Small intestine (tissue), 7 donors: ENCODE measurements around the gene EIF3D. TPM values are rescaled to one million over a fixed set of nuclear protein-coding genes. Genes with fewer than 3 reads are reported as not detected.

Experiments
- DNase-seq, 2 donors: peaks; one replicate each; pipeline versions ENCODE4 v3.0.0 to v3.0.0-alpha.2; 2013
- FAIRE-seq: peaks from 2 replicates; lab custom pipeline; 2012; peaks lifted over from hg19 to GRCh38; lab: Jason Lieb, UNC
- H3K27ac ChIP-seq, 3 donors: one replicate each; pipeline ENCODE4 v1.5.1; 2013; ENCODE audit warnings: low read length in 2 of 3, mild to moderate bottlenecking in 2 of 3, control low read depth in 1 of 3, inconsistent platforms in 1 of 3, low read depth in 1 of 3, moderate library complexity in 1 of 3
- H3K27me3 ChIP-seq, 3 donors: one replicate each; pipeline ENCODE4 v1.6.1; 2013; ENCODE audit warnings: low read length in 3 of 3, inconsistent platforms in 1 of 3; ENCODE audit not compliant: control insufficient read depth in 3 of 3, insufficient read depth in 3 of 3
- H3K36me3 ChIP-seq, 3 donors: one replicate each; pipeline ENCODE4 v1.6.1; 2013; ENCODE audit warnings: low read length in 3 of 3, inconsistent platforms in 1 of 3, low read depth in 1 of 3, mild to moderate bottlenecking in 1 of 3, moderate library complexity in 1 of 3; ENCODE audit not compliant: control insufficient read depth in 3 of 3, insufficient read depth in 2 of 3
- H3K4me1 ChIP-seq, 3 donors: one replicate each; pipeline ENCODE4 v1.6.1; 2013; ENCODE audit warnings: low read length in 2 of 3, inconsistent platforms in 1 of 3, low read depth in 1 of 3, mild to moderate bottlenecking in 1 of 3, moderate library complexity in 1 of 3; ENCODE audit not compliant: control insufficient read depth in 3 of 3, insufficient read depth in 2 of 3
- H3K4me3 ChIP-seq, 3 donors: one replicate each; pipeline ENCODE4 v1.5.1; 2013; ENCODE audit warnings: low read length in 3 of 3, control low read depth in 1 of 3, inconsistent platforms in 1 of 3, low read depth in 1 of 3, mild to moderate bottlenecking in 1 of 3, moderate library complexity in 1 of 3
- H3K9me3 ChIP-seq, 2 donors: one replicate each; pipeline ENCODE4 v1.6.1; 2013; ENCODE audit warnings: low read depth in 1 of 2, low read length in 1 of 2; ENCODE audit not compliant: control insufficient read depth in 2 of 2, insufficient read depth in 1 of 2
- WGBS, 3 donors: extraction: QIAGEN DNeasy Blood & Tissue Kit; methylation state at CpG; one replicate each; pipeline ENCODE4 v1.1.7; 2013; 5-methylcytosine and 5-hydroxymethylcytosine counted together
- polyA plus RNA-seq, 4 donors: library from polyadenylated mRNA; stranded (reverse) in 3 of 4; unstranded in 1 of 4; fragments of 200-250 nt in 3 of 4; fragments of 120-200 nt in 1 of 4; gene quantifications; one replicate each; pipeline versions ENCODE4 v1.2.1 to v1.2.3, GENCODE V29; 2013
- donor health status: healthy with polysubstance abuse.
- donor health status: control.
- donor health status: control.
- donor health status: Bipolar disorder and iron deficiency.
- donor health status: healthy.

EIF3D gene
- polyA plus RNA-seq, 4 donors, result 169 to 215 (median 198) TPM

- H3K4me3 ChIP-seq, result no peak overlapping the region
- no peaks in the 10 kb centered on the region for H3K4me1 ChIP-seq
- no peaks in the 10 kb centered on the region for H3K36me3 ChIP-seq
- 27 to 44% (median 39%) methylated on average over 12 of the region's 12 CpGs for WGBS, 3 donors
- H3K27me3 ChIP-seq, result peaks cover 0 to 8% (median 0%) of the 10 kb centered on the region in 3 donors
- no peaks in the 10 kb centered on the region for H3K9me3 ChIP-seq
- no peak overlapping the region for H3K27ac ChIP-seq
- no peak for FAIRE-seq
- no peak for DNase-seq
Observed at GRCh38 chr22:36569999-36570398, 41.0 kb upstream of the EIF3D start.

- no peaks in the 10 kb centered on the region for H3K36me3 ChIP-seq
Observed at GRCh38 chr22:36568846-36569245, 39.9 kb upstream of the EIF3D start.

GRCh38 chr22:36566720-36567119 is 37.8 kb upstream of the EIF3D start:
- Histone ChIP-seq H3K36me3 (no peaks in the 10 kb centered on the region), H3K4me3 (no peak overlapping the region), H3K27ac (no peak overlapping the region), H3K4me1 (no peaks in the 10 kb centered on the region), H3K9me3 (no peaks in the 10 kb centered on the region), H3K27me3 (peaks cover 0 to 30% (median 0%) of the 10 kb centered on the region in 3 donors)
- DNase-seq (no peak), FAIRE-seq (no peak)
- WGBS, 3 donors, result 68 to 74% (median 71%) methylated on average over 8 of the region's 8 CpGs

More at GRCh38 chr22:36568846-36569245, 39.9 kb upstream of the EIF3D start:
- H3K4me3 ChIP-seq, result no peak overlapping the region
- no peak for DNase-seq
- no peaks in the 10 kb centered on the region for H3K4me1 ChIP-seq
- 75 to 84% (median 84%) methylated on average over 6 of the region's 6 CpGs for WGBS, 3 donors
- no peak for FAIRE-seq
- H3K27ac ChIP-seq, result no peak overlapping the region
- H3K9me3 ChIP-seq, result no peaks in the 10 kb centered on the region
- peaks cover 0 to 18% (median 0%) of the 10 kb centered on the region in 3 donors for H3K27me3 ChIP-seq

DNA sequence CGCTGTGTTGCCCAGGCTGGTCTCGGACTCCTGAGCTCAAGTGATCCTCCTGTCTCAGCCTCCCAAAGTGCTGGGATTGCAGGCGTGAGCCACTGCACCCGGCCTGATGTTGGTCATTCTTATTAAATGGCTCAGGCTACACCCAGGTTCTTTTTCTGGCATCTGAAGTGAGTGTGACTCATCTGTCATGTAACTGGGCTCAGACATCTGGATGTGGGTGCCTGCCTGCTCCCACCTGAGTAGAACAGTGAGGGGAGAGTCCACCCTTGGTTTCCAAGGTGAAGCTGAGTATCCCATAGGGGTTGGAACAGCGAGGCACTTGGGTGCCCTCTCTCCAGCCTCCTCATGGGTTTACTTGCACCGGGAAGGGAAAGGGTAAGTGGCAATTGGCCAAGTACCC is 36.7 kb upstream of the EIF3D start:
- H3K27ac ChIP-seq, result no peak overlapping the region
- no peaks in the 10 kb centered on the region for H3K4me1 ChIP-seq
- peaks cover 0 to 33% (median 0%) of the 10 kb centered on the region in 3 donors for H3K27me3 ChIP-seq
- no peaks in the 10 kb centered on the region for H3K9me3 ChIP-seq
- FAIRE-seq, result no peak
- DNase-seq, result no peak
- no peaks in the 10 kb centered on the region for H3K36me3 ChIP-seq
- WGBS, 3 donors, result 72 to 84% (median 74%) methylated on average over 6 of the region's 6 CpGs
- no peak overlapping the region for H3K4me3 ChIP-seq

- Histone ChIP-seq H3K9me3 (no peaks in the 10 kb centered on the region), H3K4me1 (no peaks in the 10 kb centered on the region), H3K27me3 (peaks cover 0 to 33% (median 0%) of the 10 kb centered on the region in 3 donors), H3K4me3 (no peak overlapping the region), H3K27ac (no peak overlapping the region), H3K36me3 (no peaks in the 10 kb centered on the region)
- no peak for DNase-seq
- no peak for FAIRE-seq
- WGBS, 3 donors, result 84 to 93% (median 88%) methylated on average over 5 of the region's 5 CpGs
Observed at GRCh38 chr22:36565159-36565507, 36.2 kb upstream of the EIF3D start.

DNA sequence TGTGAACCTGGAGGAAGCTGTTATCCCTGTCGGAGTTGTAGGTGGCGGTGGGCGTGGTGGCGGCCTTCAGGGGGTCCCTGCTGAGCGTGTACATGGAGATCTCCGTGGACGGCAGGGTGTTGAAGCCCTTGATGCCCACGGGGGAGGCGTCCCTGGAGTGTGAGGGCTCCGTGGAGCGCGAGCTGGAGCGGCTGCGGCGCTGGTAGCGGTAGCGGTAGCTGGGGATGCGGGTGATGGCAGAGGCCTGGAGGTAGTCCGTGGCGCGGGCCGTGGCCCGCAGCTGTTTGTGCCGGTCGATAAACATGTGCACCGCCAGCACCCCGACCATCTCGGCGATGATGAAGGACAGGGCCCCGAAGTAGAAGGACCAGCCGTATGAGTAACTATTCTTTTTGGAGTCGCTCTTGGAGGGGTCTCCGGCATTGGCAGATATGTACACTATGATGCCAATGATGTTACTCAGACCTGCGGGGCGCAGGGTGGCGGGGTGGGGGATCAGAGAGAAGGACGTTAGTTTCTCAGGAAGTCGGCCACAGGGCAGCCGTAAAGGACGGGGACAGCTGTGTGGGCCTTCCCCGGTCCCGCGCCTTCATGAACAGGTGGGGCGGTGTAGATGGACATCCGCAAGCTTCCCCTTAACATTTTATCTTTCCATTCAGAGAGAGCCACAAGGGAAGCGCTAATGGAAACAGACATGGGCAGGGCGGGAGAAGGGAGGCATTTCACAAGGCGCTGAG is 35.6 kb upstream of the EIF3D start:
- Histone ChIP-seq H3K27me3 (peaks cover 0 to 33% (median 0%) of the 10 kb centered on the region in 3 donors), H3K4me3 (no peak overlapping the region), H3K27ac (no peak overlapping the region), H3K4me1 (no peaks in the 10 kb centered on the region), H3K9me3 (no peaks in the 10 kb centered on the region), H3K36me3 (no peaks in the 10 kb centered on the region)
- DNase-seq (no peak), FAIRE-seq (no peak)
- 69 to 74% (median 74%) methylated on average over 43 to 48 of the region's 48 CpGs for WGBS, 3 donors

GRCh38 chr22:36563898-36564297 is 34.9 kb upstream of the EIF3D start:
- peaks cover 0 to 33% (median 0%) of the 10 kb centered on the region in 3 donors for H3K27me3 ChIP-seq
- no peak for FAIRE-seq
- no peaks in the 10 kb centered on the region for H3K36me3 ChIP-seq

GRCh38 chr22:36563444-36563843 is 34.5 kb upstream of the EIF3D start:
- Histone ChIP-seq H3K4me3 (no peak overlapping the region), H3K4me1 (no peaks in the 10 kb centered on the region), H3K27ac (no peak overlapping the region), H3K27me3 (peaks cover 0 to 33% (median 0%) of the 10 kb centered on the region in 3 donors), H3K9me3 (no peaks in the 10 kb centered on the region), H3K36me3 (no peaks in the 10 kb centered on the region)
- 32 to 51% (median 42%) methylated on average over 12 of the region's 12 CpGs for WGBS, 3 donors
- FAIRE-seq (no peak), DNase-seq (no peak)

More at GRCh38 chr22:36563898-36564297, 34.9 kb upstream of the EIF3D start:
- 21 to 40% (median 36%) methylated on average over 5 of the region's 5 CpGs for WGBS, 3 donors
- H3K9me3 ChIP-seq, result no peaks in the 10 kb centered on the region
- DNase-seq, result no peak
- H3K4me3 ChIP-seq, result no peak overlapping the region
- H3K27ac ChIP-seq, result no peak overlapping the region
- H3K4me1 ChIP-seq, result no peaks in the 10 kb centered on the region
